Spleen (tissue), 7 donors: Measurements from ENCODE around the gene SMARCA4.

Experiments
- POLR2A ChIP-seq, 3 donors: fragments of 450-650 bp; IDR thresholded peaks; one replicate each; pipeline ENCODE4 v1.5.1; 2017; ENCODE audit warnings: antibody characterized with exemption in 3 of 3, mild to moderate bottlenecking in 1 of 3
- TF ChIP-seq, protein P1 (sequence below), 11 experiments: fragments of 200-600 bp in 7 of 11; fragments of 450-650 bp in 4 of 11; sonication (generic) in 4 of 11; IDR thresholded peaks in 8 of 11; conservative IDR thresholded peaks in 3 of 11; 1 replicate in 7 of 11; 2 replicates in 4 of 11; pipeline versions ENCODE4 v1.4.0 to v1.8.0; 2016 to 2021; ENCODE audit warnings: antibody characterized with exemption in 11 of 11, inconsistent platforms in 4 of 11, mild to moderate bottlenecking in 1 of 11
- donor health status: DM: no; HTN: no; CAD: no; lungs with moderate emphysema.
- donor health status: DM: no; HTN: no; CAD: no.
- donor health status: DM: no; HTN: no; CAD: no.

DNA sequence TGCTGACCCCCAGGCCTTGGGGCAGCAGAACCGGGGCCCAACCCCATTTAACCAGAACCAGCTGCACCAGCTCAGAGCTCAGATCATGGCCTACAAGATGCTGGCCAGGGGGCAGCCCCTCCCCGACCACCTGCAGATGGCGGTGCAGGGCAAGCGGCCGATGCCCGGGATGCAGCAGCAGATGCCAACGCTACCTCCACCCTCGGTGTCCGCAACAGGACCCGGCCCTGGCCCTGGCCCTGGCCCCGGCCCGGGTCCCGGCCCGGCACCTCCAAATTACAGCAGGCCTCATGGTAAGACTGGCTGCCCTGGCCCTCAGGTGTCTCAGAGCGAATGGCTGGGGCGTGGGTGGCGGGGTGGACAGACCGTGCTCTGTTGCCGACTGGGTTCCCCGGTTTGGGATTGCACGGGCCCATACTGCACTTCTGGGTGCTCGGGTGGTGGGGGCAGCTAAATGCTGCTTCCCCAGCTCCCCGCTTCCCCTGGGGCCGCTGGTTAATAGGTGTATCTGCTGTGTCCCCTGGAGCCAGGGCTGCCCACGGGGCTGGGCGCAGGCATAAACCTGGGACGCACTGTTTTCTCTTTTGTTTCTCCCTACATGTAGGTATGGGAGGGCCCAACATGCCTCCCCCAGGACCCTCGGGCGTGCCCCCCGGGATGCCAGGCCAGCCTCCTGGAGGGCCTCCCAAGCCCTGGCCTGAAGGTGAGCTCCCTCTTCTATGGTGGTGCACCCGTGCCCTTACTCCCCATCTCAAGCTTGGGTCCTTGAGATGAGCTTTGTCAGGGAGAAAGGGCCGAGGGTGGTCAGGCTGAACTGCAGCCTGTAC lies 25.7 kb downstream of the SMARCA4 start:
- no peak for TF ChIP-seq POLR2A (IDR thresholded peaks at IDR 0.05)
- TF ChIP-seq, protein P1, sequence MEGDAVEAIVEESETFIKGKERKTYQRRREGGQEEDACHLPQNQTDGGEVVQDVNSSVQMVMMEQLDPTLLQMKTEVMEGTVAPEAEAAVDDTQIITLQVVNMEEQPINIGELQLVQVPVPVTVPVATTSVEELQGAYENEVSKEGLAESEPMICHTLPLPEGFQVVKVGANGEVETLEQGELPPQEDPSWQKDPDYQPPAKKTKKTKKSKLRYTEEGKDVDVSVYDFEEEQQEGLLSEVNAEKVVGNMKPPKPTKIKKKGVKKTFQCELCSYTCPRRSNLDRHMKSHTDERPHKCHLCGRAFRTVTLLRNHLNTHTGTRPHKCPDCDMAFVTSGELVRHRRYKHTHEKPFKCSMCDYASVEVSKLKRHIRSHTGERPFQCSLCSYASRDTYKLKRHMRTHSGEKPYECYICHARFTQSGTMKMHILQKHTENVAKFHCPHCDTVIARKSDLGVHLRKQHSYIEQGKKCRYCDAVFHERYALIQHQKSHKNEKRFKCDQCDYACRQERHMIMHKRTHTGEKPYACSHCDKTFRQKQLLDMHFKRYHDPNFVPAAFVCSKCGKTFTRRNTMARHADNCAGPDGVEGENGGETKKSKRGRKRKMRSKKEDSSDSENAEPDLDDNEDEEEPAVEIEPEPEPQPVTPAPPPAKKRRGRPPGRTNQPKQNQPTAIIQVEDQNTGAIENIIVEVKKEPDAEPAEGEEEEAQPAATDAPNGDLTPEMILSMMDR (IDR thresholded peaks at IDR 0.05 in 8 of 11, conservative IDR thresholded peaks at IDR 0.05 in 3 of 11) = no peak
